HEK293T (cell line): Measurements from ENCODE around the gene NR2C1.

Experiments
- ELF4 ChIP-seq: fragments of 450-650 bp; IDR thresholded peaks from 2 replicates; pipeline ENCODE4 v1.6.1; 2017; ENCODE audit warnings: antibody characterized with exemption
- FOXK2 ChIP-seq: fragments of 450-650 bp; IDR thresholded peaks from 2 replicates; pipeline ENCODE4 v1.6.1; 2016; ENCODE audit warnings: mild to moderate bottlenecking
- FOXM1 ChIP-seq: fragments of 450-650 bp; IDR thresholded peaks from 2 replicates; pipeline ENCODE4 v1.6.1; 2017; ENCODE audit warnings: mild to moderate bottlenecking, borderline replicate concordance

- TF ChIP-seq FOXK2: no peak
- no peak for TF ChIP-seq ELF4
- TF ChIP-seq FOXM1: no peak
These were observed 101.5 kb downstream of the NR2C1 start for GRCh38 chr12:94971923-94972322.
